GM19467 (cell line): ENCODE data around the gene C19orf73.
"Not testable (repeated sequence)": the region's sequence is repeated elsewhere in the genome, so short reads cannot be mapped to it uniquely, and the experiment has no call there.

Experiments used
- ATAC-seq: cut with Tn5 transposase; IDR thresholded peaks from one replicate; pipeline ENCODE4 v1.9.1; 2021; ENCODE audit warnings: mild to moderate bottlenecking, moderate library complexity; ENCODE audit not compliant: unreplicated experiment

C19orf73 gene

GRCh38 chr19:49103331-49104085 lies 15.4 kb downstream of the C19orf73 start:
- ATAC-seq, result no peak

- ATAC-seq, result no peak
Observed at GRCh38 chr19:49102303-49102702, 16.6 kb downstream of the C19orf73 start.

GRCh38 chr19:49101160-49101559 lies 17.8 kb downstream of the C19orf73 start:
- ATAC-seq, result no peak

- no peak for ATAC-seq
Observed at GRCh38 chr19:49098795-49099194, 20.1 kb downstream of the C19orf73 start.

GRCh38 chr19:49097453-49098288 lies 21.3 kb downstream of the C19orf73 start:
- no peak for ATAC-seq

GRCh38 chr19:49094505-49095482 lies 24.1 kb downstream of the C19orf73 start:
- no peak for ATAC-seq

- no peak for ATAC-seq
Observed at GRCh38 chr19:49092686-49093085, 26.3 kb downstream of the C19orf73 start.

- no peak for ATAC-seq
Observed at GRCh38 chr19:49091391-49092038, 27.4 kb downstream of the C19orf73 start.

- ATAC-seq, result no peak
Observed at GRCh38 chr19:49086296-49086695, 32.6 kb downstream of the C19orf73 start.

GRCh38 chr19:49085868-49086232 lies 33.1 kb downstream of the C19orf73 start:
- no peak for ATAC-seq

GRCh38 chr19:49085020-49085867 lies 33.7 kb downstream of the C19orf73 start, which contains the start of gene SNRNP70:
TSS of gene SNRNP70 (plus strand) at chr19:49085451. CDS start at chr19:49086415, 964 bp downstream.
- peak; percentile 86 for ATAC-seq

- ATAC-seq, result no peak
Observed at GRCh38 chr19:49084206-49085019, 34.5 kb downstream of the C19orf73 start.

GRCh38 chr19:49081273-49081672 lies 37.7 kb downstream of the C19orf73 start:
- ATAC-seq, result no peak

GRCh38 chr19:49080392-49080791 lies 38.6 kb downstream of the C19orf73 start:
- no peak for ATAC-seq

- ATAC-seq, result not testable (repeated sequence)
Observed at GRCh38 chr19:49074869-49075268, 44.1 kb downstream of the C19orf73 start.

- ATAC-seq, result no peak
Observed at GRCh38 chr19:49073514-49074378, 45.2 kb downstream of the C19orf73 start.

- ATAC-seq, result no peak
Observed at GRCh38 chr19:49071860-49072547, 46.9 kb downstream of the C19orf73 start.
